Upper lobe of right lung (tissue), 1 donor: ENCODE measurements around the gene PRAMEF8. TPM values are rescaled to one million over a fixed set of nuclear protein-coding genes. Genes with fewer than 3 reads are reported as not detected.
"Not testable (repeated sequence)": the region's sequence is repeated elsewhere in the genome, so short reads cannot be mapped to it uniquely, and the experiment has no call there.

ENCODE experiments used
- ATAC-seq: fragments of 200-7000 bp; cut with Tn5 transposase; one replicate; pipeline ENCODE4 v1.9.1; 2020; ENCODE audit warnings: mild to moderate bottlenecking, moderate library complexity
- DNase-seq: peaks from one replicate; pipeline ENCODE4 v3.0.0-alpha.2; 2020
- H3K27ac ChIP-seq: fragments of 200-600 bp; one replicate; pipeline ENCODE4 v1.8.0; 2022
- H3K27me3 ChIP-seq: fragments of 200-600 bp; one replicate; pipeline ENCODE4 v1.8.0; 2022; ENCODE audit warnings: mild to moderate bottlenecking
- H3K36me3 ChIP-seq: fragments of 200-600 bp; one replicate; pipeline ENCODE4 v1.8.0; 2022
- H3K4me1 ChIP-seq: fragments of 200-600 bp; one replicate; pipeline ENCODE4 v1.8.0; 2022
- H3K4me3 ChIP-seq: fragments of 200-600 bp; one replicate; pipeline ENCODE4 v1.8.0; 2022; ENCODE audit warnings: mild to moderate bottlenecking
- H3K9me3 ChIP-seq: fragments of 200-600 bp; one replicate; pipeline ENCODE4 v1.8.0; 2022
- intact Hi-C: fragments of 100-400 bp; cut with DNase I; formaldehyde crosslinking; loops from one replicate; pipeline ENCODE4 v1.11.0; 2022
- total RNA-seq: library from RNA; stranded (reverse); fragmentation: NEBNext Ultra II Directional; extraction: Animal tissue kit (Norgen Biotek cat#: 25700); gene quantifications from one replicate; pipeline ENCODE4 v1.2.1, GENCODE V29; 2021
- donor health status: DM: no; HTN: yes; CAD: no; lungs with severe emphysema.

PRAMEF8 gene
- total RNA-seq, 1 donor from 2014 or later, result not detected

DNA sequence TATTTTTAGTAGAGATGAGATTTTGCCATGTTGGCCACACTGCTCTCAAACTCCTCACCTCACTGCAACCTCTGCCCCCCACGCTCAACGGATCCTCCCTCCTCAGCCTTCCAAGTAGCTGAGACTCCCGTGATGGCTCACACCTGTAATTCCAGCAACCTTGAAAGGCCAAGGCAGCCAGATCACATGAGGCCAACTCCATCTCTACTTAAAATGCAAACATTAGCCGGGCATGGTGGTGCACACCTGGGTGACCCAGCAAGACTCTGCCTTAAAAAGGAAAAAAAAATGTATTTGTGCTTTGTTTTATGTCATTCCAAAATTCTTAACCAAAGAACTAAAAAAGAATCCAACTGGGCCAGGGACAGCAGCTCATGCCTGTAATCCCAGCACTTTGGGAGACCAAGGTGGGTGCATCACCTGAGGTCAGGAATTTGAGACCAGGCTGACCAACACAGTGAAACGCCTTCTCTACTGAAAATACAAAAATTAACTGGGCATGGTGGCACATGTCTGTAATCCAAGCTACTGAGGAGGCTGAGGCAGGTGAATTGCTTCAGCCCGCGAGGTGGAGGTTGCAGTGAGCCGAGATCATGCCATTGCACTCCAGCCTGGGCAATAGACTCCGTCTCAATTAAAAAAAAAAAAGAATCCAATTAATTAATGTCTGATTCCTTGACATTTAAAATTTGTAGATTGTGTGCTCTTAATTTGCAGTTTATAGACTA lies 41.2 kb downstream of the PRAMEF8 start:
- DNase-seq, H3K4me1 ChIP-seq, H3K27ac ChIP-seq, H3K9me3 ChIP-seq, intact Hi-C loops, H3K36me3 ChIP-seq, H3K4me3 ChIP-seq, ATAC-seq, H3K27me3 ChIP-seq: not testable (repeated sequence)

DNA sequence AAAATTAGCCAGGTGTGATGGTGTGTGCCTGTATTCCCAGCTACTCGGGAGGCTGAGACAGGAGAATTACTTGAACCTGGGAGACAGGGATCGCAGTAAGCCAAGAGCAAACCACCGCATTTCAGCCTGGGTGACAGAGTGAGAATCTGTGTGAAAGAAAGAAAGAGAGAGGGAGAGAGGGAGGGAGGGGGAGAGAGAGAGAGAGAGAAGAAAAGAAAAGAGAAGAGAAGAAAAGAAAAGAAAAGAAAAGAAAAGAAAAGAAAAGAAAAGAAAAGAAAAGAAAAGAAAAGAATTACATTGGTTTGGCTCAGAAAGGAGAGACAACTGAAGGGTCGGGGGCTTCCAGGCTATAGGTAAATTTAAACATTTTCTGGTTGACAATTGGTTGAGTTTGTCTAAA lies 45.3 kb downstream of the PRAMEF8 start:
- intact Hi-C loops, H3K36me3 ChIP-seq, H3K4me3 ChIP-seq, ATAC-seq, H3K27me3 ChIP-seq, H3K9me3 ChIP-seq, DNase-seq, H3K27ac ChIP-seq, H3K4me1 ChIP-seq: not testable (repeated sequence)

DNA sequence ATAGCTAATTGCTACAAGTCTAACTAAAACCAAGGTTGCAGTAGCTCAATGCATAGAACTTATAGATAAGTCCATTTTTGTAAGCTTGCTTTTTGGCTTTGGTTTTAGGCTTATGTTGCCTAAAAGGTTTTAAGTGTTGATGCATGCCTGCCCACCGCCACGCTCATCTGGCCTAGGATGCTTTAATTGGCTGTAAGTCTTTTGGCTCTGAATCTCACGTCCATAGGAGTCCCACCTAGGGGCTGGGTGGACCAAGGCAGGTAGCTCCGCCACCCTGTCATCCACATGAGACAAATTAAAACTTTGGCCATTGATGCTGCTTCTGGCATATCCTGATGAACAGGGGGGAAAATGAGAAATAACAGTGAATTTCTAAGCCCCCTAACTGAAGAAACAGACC lies 47.4 kb downstream of the PRAMEF8 start:
- H3K27ac ChIP-seq, H3K4me3 ChIP-seq, H3K9me3 ChIP-seq, ATAC-seq, H3K4me1 ChIP-seq, H3K36me3 ChIP-seq, DNase-seq, intact Hi-C loops, H3K27me3 ChIP-seq: not testable (repeated sequence)

DNA sequence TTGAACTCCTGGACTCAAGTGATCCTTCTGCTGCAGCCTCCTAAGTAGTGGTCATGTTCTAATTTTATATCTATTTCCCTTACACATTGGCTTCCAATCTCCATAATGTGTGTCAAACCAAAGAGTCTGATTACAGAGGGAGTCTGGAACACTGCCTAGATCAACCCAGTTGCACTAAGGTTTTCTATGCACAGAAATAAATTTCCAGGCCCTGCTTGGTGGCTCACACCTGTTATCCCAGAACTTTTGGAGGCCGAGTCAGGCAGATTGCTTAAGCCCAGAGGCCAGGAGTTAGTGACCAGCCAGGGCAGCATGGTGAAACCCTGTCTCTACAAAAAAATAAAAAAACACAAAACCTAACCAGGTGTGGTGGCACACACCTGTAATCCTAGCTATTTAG lies 50.9 kb downstream of the PRAMEF8 start:
- H3K36me3 ChIP-seq, ATAC-seq, H3K9me3 ChIP-seq, intact Hi-C loops, H3K27ac ChIP-seq, H3K4me3 ChIP-seq, H3K4me1 ChIP-seq, H3K27me3 ChIP-seq: not testable (repeated sequence)
- DNase-seq, result peak; percentile 22

DNA sequence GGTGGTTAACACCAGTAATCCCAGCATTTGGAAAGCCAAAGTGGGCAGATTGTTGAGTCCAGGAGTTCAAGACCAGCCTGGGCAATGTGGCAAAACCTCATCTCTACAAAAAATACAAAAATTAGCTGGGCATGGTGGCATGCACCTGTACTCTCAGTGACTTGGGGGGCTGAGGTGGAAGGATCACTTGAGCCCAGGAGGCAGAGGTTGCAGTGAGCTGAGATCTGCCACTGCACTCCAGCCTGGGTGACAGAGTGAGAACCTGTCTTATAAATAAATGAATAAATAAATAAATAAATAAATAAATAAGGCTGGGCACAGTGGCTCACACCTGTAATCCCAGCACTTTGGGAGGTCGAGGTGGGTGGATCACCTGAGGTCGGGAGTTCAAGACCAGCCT lies 52.9 kb downstream of the PRAMEF8 start:
- H3K27ac ChIP-seq, H3K27me3 ChIP-seq, H3K36me3 ChIP-seq, H3K4me1 ChIP-seq, intact Hi-C loops, ATAC-seq, H3K4me3 ChIP-seq, H3K9me3 ChIP-seq: not testable (repeated sequence)
- peak; percentile 15 for DNase-seq

Other genes starting within 250 kb of the PRAMEF8 start
- not detected for gene PRAMEF27, start 228.6 kb downstream of the PRAMEF8 start, total RNA-seq
- gene HNRNPCL3, start 224.4 kb downstream of the PRAMEF8 start, total RNA-seq, result not detected
- gene PRAMEF25, start 214.4 kb downstream of the PRAMEF8 start, total RNA-seq, result not detected
- gene HNRNPCL2, start 168.3 kb downstream of the PRAMEF8 start, total RNA-seq, result not detected
- gene PRAMEF26, start 129.1 kb downstream of the PRAMEF8 start, total RNA-seq, result not detected
- gene HNRNPCL4, start 119.5 kb downstream of the PRAMEF8 start, total RNA-seq, result not detected
- gene PRAMEF9, start 113.3 kb downstream of the PRAMEF8 start, total RNA-seq, result not detected
- not detected for gene PRAMEF13, start 83.7 kb downstream of the PRAMEF8 start, total RNA-seq
- not detected for gene PRAMEF18, start 59.0 kb downstream of the PRAMEF8 start, total RNA-seq
- gene PRAMEF5, start 30.9 kb downstream of the PRAMEF8 start, total RNA-seq, result not detected
- not detected for gene PRAMEF33, start 18.4 kb upstream of the PRAMEF8 start, total RNA-seq
- not detected for gene PRAMEF15, start 30.4 kb upstream of the PRAMEF8 start, total RNA-seq
- gene PRAMEF14, start 62.0 kb upstream of the PRAMEF8 start, total RNA-seq, result not detected
- gene PRAMEF19, start 86.8 kb upstream of the PRAMEF8 start, total RNA-seq, result not detected
- not detected for gene PRAMEF17, start 104.5 kb upstream of the PRAMEF8 start, total RNA-seq
- gene PRAMEF20, start 125.3 kb upstream of the PRAMEF8 start, total RNA-seq, result not detected
- 0.17 TPM for gene LRRC38, start 228.9 kb upstream of the PRAMEF8 start, total RNA-seq